ENCODE results near the gene ITPA.

Gene ITPA

DNA sequence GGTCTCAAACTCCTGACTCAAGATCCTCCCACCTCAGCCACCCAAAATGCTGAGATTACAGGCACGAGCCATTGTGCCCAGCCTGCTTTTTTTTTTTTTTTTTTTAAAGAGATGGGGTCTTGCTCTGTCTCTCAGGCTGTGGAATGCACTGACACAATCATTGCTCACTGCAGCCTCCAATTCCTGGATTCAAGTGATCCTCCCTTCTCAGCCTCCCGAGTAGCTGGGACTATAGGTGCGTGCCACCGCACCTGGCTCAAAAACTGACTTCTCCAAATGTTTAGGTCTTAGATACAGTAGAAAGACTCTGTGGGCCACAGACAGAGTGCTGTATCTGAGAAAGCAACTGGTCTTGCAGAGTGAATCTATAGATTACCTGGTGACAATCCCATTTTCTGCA is 60.8 kb downstream of the ITPA start:
- no peak overlapping the region for H3K4me3 ChIP-seq (ENCODE audit: low read length in 2 of 2)
- H3K27ac ChIP-seq (ENCODE audit: low read depth in 2 of 2, low read length in 2 of 2): no peak overlapping the region
- peaks cover 0 to 7% of the 10 kb centered on the region in 2 donors for H3K36me3 ChIP-seq (ENCODE audit: control insufficient read depth in 2 of 2, insufficient read depth in 2 of 2, low read length in 2 of 2)
- no peaks in the 10 kb centered on the region for H3K9me3 ChIP-seq (ENCODE audit: control insufficient read depth in 2 of 2, low read length in 2 of 2)
- no peaks in the 10 kb centered on the region for H3K4me1 ChIP-seq (ENCODE audit: control insufficient read depth in 2 of 2, insufficient read depth in 2 of 2, low read length in 2 of 2)
- no peaks in the 10 kb centered on the region for H3K27me3 ChIP-seq (ENCODE audit: control insufficient read depth in 2 of 2, insufficient read depth in 2 of 2, low read length in 2 of 2)
- no peak overlapping the region for H3K9ac ChIP-seq (ENCODE audit: low read depth in 1 of 2, low read length in 2 of 2)

DNA sequence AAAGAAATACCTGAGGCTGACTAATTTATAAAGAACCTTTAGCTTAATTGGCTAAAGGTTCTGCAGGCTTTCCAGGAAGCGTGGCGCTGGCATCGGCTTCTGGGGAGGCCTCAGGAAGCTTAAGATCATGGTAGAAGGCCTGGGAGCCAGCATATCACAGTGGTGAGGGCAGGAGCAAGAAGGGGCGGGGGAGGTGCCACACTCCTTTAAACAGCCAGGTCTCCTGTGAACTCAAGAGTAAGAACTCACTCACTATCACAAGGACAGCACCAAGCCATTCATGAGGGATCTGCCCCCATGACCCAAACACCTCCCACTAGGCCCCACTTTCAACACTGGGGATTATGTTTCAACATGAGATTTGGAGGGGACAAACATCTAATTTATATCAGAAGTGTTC is 64.1 kb downstream of the ITPA start:
- no peak overlapping the region for H3K4me3 ChIP-seq (ENCODE audit: low read length in 2 of 2)
- H3K27me3 ChIP-seq (ENCODE audit: control insufficient read depth in 2 of 2, insufficient read depth in 2 of 2, low read length in 2 of 2): no peaks in the 10 kb centered on the region
- H3K9ac ChIP-seq (ENCODE audit: low read depth in 1 of 2, low read length in 2 of 2): no peak overlapping the region
- H3K4me1 ChIP-seq (ENCODE audit: control insufficient read depth in 2 of 2, insufficient read depth in 2 of 2, low read length in 2 of 2): no peaks in the 10 kb centered on the region
- peaks cover 0 to 12% of the 10 kb centered on the region in 2 donors for H3K36me3 ChIP-seq (ENCODE audit: control insufficient read depth in 2 of 2, insufficient read depth in 2 of 2, low read length in 2 of 2)
- H3K27ac ChIP-seq (ENCODE audit: low read depth in 2 of 2, low read length in 2 of 2): no peak overlapping the region
- H3K9me3 ChIP-seq (ENCODE audit: control insufficient read depth in 2 of 2, low read length in 2 of 2): no peaks in the 10 kb centered on the region
